Glutamatergic neuron (in vitro differentiated cells): ENCODE data around the gene MAZ. TPM values are rescaled to one million over a fixed set of nuclear protein-coding genes. Genes with fewer than 3 reads are reported as not detected.
"Not testable (repeated sequence)": the region's sequence is repeated elsewhere in the genome, so short reads cannot be mapped to it uniquely, and the experiment has no call there.

Experiments used
- DNase-seq: peaks from one replicate; pipeline ENCODE4 v3.0.0; 2022
- H3K27ac Mint-ChIP-seq: one replicate; pipeline ENCODE4 v1.8.0; 2020; ENCODE audit warnings: mild to moderate bottlenecking, mixed read lengths, inconsistent platforms; ENCODE audit not compliant: unreplicated experiment
- H3K27me3 Mint-ChIP-seq: one replicate; pipeline ENCODE4 v1.8.0; 2020; ENCODE audit warnings: mild to moderate bottlenecking, moderate library complexity, mixed read lengths, inconsistent platforms; ENCODE audit not compliant: unreplicated experiment
- H3K36me3 Mint-ChIP-seq: one replicate; pipeline ENCODE4 v1.8.0; 2020; ENCODE audit warnings: mild to moderate bottlenecking, mixed read lengths, inconsistent platforms; ENCODE audit not compliant: unreplicated experiment
- H3K4me1 Mint-ChIP-seq: one replicate; pipeline ENCODE4 v1.8.0; 2020; ENCODE audit warnings: mild to moderate bottlenecking, low read depth, mixed read lengths, inconsistent platforms; ENCODE audit not compliant: unreplicated experiment
- H3K4me3 Mint-ChIP-seq: one replicate; pipeline ENCODE4 v1.8.0; 2020; ENCODE audit warnings: mild to moderate bottlenecking, mixed read lengths, inconsistent platforms; ENCODE audit not compliant: unreplicated experiment
- H3K9me3 Mint-ChIP-seq: one replicate; pipeline ENCODE4 v1.8.0; 2020; ENCODE audit warnings: mild to moderate bottlenecking, moderate library complexity, mixed read lengths, inconsistent platforms; ENCODE audit not compliant: unreplicated experiment
- CTCF ChIP-seq: fragments of 200-600 bp; sonication (generic); IDR thresholded peaks from one replicate; pipeline ENCODE4 v1.5.0; 2021; ENCODE audit not compliant: partially characterized antibody, unreplicated experiment
- total RNA-seq: library from RNA; stranded (reverse); fragmentation: NEBNext Ultra II Directional; extraction: Animal tissue kit (Norgen Biotek cat#: 25700); gene quantifications from one replicate; pipeline ENCODE4 v1.2.1, GENCODE V29; 2021; ENCODE audit not compliant: unreplicated experiment

The MAZ gene
- total RNA-seq, 1 donor from 2014 or later: 369 TPM

- Mint-ChIP-seq H3K27ac (peak overlapping the region; percentile 96), H3K4me1 (peaks cover 13% of the 10 kb centered on the region), H3K9me3 (no peaks in the 10 kb centered on the region), H3K27me3 (peaks cover 5% of the 10 kb centered on the region), H3K4me3 (peak overlapping the region; percentile 92), H3K36me3 (no peaks in the 10 kb centered on the region)
- TF ChIP-seq CTCF: no peak
- no peak for DNase-seq
Observed at GRCh38 chr16:29789775-29790182, 16.6 kb upstream of the MAZ start.

GRCh38 chr16:29790183-29790948, 16.0 kb upstream of the MAZ start, which contains the start of gene KIF22:
Gene KIF22, plus strand, starts transcription at chr16:29790751. Its CDS starts 9 bp downstream, at chr16:29790760.
- peaks cover 13% of the 10 kb centered on the region for H3K4me1 Mint-ChIP-seq
- peak within 1 kb of the TSS; percentile 96 for H3K27ac Mint-ChIP-seq
- peaks cover 5% of the 10 kb centered on the region for H3K27me3 Mint-ChIP-seq
- H3K36me3 Mint-ChIP-seq: no peaks in the 10 kb centered on the region
- H3K9me3 Mint-ChIP-seq: no peaks in the 10 kb centered on the region
- H3K4me3 Mint-ChIP-seq: peak within 1 kb of the TSS; percentile 92
- peak; percentile 99 for DNase-seq
- peak; percentile 75 for TF ChIP-seq CTCF

GRCh38 chr16:29790949-29791844, 15.1 kb upstream of the MAZ start:
- peaks cover 2% of the 10 kb centered on the region for H3K9me3 Mint-ChIP-seq
- no peak for DNase-seq
- peaks cover 5% of the 10 kb centered on the region for H3K27me3 Mint-ChIP-seq
- TF ChIP-seq CTCF: no peak
- peak overlapping the region; percentile 37 for H3K27ac Mint-ChIP-seq
- H3K36me3 Mint-ChIP-seq: no peaks in the 10 kb centered on the region
- peaks cover 12% of the 10 kb centered on the region for H3K4me1 Mint-ChIP-seq
- peak overlapping the region; percentile 92 for H3K4me3 Mint-ChIP-seq

GRCh38 chr16:29791845-29792807, 14.2 kb upstream of the MAZ start:
- Mint-ChIP-seq H3K9me3 (peaks cover 2% of the 10 kb centered on the region), H3K4me3 (peak overlapping the region; percentile 92), H3K27me3 (peaks cover 5% of the 10 kb centered on the region), H3K27ac (no peak overlapping the region), H3K36me3 (no peaks in the 10 kb centered on the region), H3K4me1 (peaks cover 12% of the 10 kb centered on the region)
- TF ChIP-seq CTCF: no peak
- DNase-seq: no peak

GRCh38 chr16:29793153-29793552, 13.2 kb upstream of the MAZ start:
- not testable (repeated sequence) for H3K27me3 Mint-ChIP-seq, H3K9me3 Mint-ChIP-seq, H3K36me3 Mint-ChIP-seq, DNase-seq, H3K4me3 Mint-ChIP-seq
- H3K27ac Mint-ChIP-seq: peak overlapping the region; percentile 62
- peaks cover 12% of the 10 kb centered on the region for H3K4me1 Mint-ChIP-seq
